ENCODE measurements around the gene CDH12. TPM values are rescaled to one million over a fixed set of nuclear protein-coding genes. Genes with fewer than 3 reads are reported as not detected.

Gene CDH12
- total RNA-seq, 2 experiments from 2014 or later, result not detected

- CTCF ChIA-PET, result no interaction called here
- Mint-ChIP-seq H3K36me3 (no peaks in the 10 kb centered on the region), H3K4me1 (no peaks in the 10 kb centered on the region), H3K27ac (no peak overlapping the region), H3K4me3 (no peak overlapping the region), H3K27me3 (no peaks in the 10 kb centered on the region), H3K9me3 (ENCODE audit: low read depth) (peaks cover 3% of the 10 kb centered on the region)
- ATAC-seq (no peak), DNase-seq (no peak)
These were observed 187.3 kb downstream of the CDH12 start for GRCh38 chr5:22665801-22666200.

DNA sequence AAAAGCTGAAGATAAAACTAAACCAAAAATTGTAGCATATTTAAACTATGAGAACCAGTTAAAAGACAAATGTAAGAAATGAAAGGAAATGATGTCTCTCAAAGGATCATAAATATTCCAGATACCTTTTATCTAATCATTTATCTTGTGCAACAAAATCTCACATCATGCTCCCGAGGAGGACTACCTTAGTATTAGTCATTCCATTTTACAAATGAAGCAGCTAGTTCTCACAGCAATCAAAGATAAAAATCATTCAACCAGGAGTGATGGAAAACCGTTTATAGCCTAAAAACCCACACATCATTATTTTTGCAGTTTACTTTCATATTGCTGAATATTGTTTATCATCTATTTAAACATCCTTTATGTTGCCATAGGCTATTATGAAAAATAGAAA lies 190.0 kb downstream of the CDH12 start:
- Mint-ChIP-seq H3K27ac (no peak overlapping the region), H3K9me3 (ENCODE audit: low read depth) (peaks cover 6% of the 10 kb centered on the region), H3K4me3 (no peak overlapping the region), H3K4me1 (no peaks in the 10 kb centered on the region), H3K36me3 (no peaks in the 10 kb centered on the region), H3K27me3 (no peaks in the 10 kb centered on the region)
- ATAC-seq (no peak), DNase-seq (no peak)
- CTCF ChIA-PET, result no interaction called here

- Mint-ChIP-seq H3K4me1 (no peaks in the 10 kb centered on the region), H3K27me3 (no peaks in the 10 kb centered on the region), H3K27ac (no peak overlapping the region), H3K4me3 (no peak overlapping the region), H3K9me3 (ENCODE audit: low read depth) (peaks cover 6% of the 10 kb centered on the region), H3K36me3 (no peaks in the 10 kb centered on the region)
- ATAC-seq, result no peak
- CTCF ChIA-PET, result no interaction called here
- DNase-seq, result no peak
These were observed 190.8 kb downstream of the CDH12 start for GRCh38 chr5:22662391-22662790.

DNA sequence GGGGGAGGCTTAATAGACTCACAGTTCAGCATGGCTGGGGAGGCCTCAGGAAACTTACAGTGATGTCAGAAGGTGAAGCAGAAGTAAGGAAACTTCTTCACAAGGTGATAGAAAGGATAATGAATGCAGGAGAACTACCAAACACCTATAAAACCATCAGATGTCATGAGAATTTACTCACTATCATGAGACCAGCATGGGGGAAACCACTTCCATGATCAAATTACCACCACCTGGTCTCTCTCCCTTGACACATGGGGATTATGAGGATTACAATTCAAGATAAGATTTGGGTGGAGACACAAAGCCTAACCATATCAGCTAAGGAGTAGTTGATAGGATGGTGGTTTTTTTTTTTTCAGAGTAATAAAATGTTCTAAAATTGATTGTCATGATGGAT lies 201.8 kb downstream of the CDH12 start:
- H3K9me3 Mint-ChIP-seq (ENCODE audit: low read depth), result peaks cover 9% of the 10 kb centered on the region
- ATAC-seq, result no peak

DNA sequence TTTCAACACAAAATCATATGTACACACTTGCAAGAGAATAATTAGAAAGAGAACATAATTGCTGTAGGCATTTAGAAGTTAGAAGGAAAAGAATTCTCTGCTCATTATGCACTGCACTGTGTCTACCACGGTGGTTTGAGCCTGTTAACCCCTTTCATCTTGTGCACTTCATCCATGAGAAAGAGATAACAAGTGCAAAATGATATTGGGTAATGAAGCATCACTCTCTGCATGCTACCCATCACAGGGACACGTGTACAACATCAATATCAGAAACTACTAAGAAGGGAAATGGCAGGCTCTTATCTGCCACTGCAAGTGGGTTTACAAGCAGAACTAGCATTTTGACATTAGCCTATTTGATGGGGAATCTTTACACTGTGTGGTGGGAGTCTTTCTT lies 202.6 kb downstream of the CDH12 start:
- Mint-ChIP-seq H3K27me3 (no peaks in the 10 kb centered on the region), H3K9me3 (ENCODE audit: low read depth) (peaks cover 9% of the 10 kb centered on the region), H3K36me3 (no peaks in the 10 kb centered on the region), H3K27ac (no peak overlapping the region), H3K4me1 (no peaks in the 10 kb centered on the region), H3K4me3 (no peak overlapping the region)
- CTCF ChIA-PET, result no interaction called here
- DNase-seq (no peak), ATAC-seq (no peak)

More for the DNA sequence above, 201.8 kb downstream of the CDH12 start:
- no peak overlapping the region for H3K4me3 Mint-ChIP-seq
- no peak overlapping the region for H3K27ac Mint-ChIP-seq
- DNase-seq, result no peak
- H3K36me3 Mint-ChIP-seq, result no peaks in the 10 kb centered on the region
- CTCF ChIA-PET, result no interaction called here
- H3K27me3 Mint-ChIP-seq, result no peaks in the 10 kb centered on the region
- H3K4me1 Mint-ChIP-seq, result no peaks in the 10 kb centered on the region

GRCh38 chr5:22649074-22649473 lies 204.1 kb downstream of the CDH12 start:
- DNase-seq (no peak), ATAC-seq (no peak)
- no peak overlapping the region for H3K27ac Mint-ChIP-seq
- no peaks in the 10 kb centered on the region for H3K27me3 Mint-ChIP-seq
- no peaks in the 10 kb centered on the region for H3K4me1 Mint-ChIP-seq
- H3K36me3 Mint-ChIP-seq, result no peaks in the 10 kb centered on the region
- H3K9me3 Mint-ChIP-seq (ENCODE audit: low read depth), result peaks cover 8% of the 10 kb centered on the region
- CTCF ChIA-PET, result no interaction called here
- no peak overlapping the region for H3K4me3 Mint-ChIP-seq

DNA sequence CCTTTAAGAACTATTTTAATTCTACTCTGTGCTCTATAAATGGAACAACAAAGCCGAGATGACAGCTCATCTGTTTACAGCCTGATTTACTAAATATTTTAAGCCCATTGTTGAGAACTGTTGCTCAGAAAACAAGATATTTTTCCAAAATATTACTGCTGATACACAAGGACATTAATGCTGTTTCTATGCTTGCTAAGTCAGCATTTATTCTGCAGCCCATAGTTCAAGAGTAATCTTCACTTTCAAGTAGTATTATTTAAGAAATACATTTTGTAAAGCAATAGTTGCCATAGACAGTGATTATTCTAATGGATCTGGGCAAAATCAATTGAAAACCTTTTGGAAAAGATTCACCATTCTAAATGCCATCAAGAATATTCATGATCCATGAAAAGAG lies 208.3 kb downstream of the CDH12 start:
- H3K4me1 Mint-ChIP-seq, result no peaks in the 10 kb centered on the region
- peaks cover 3% of the 10 kb centered on the region for H3K9me3 Mint-ChIP-seq (ENCODE audit: low read depth)
- H3K4me3 Mint-ChIP-seq, result no peak overlapping the region
- H3K27me3 Mint-ChIP-seq, result no peaks in the 10 kb centered on the region
- CTCF ChIA-PET, result no interaction called here
- DNase-seq (no peak), ATAC-seq (no peak)
- H3K27ac Mint-ChIP-seq, result no peak overlapping the region
- no peaks in the 10 kb centered on the region for H3K36me3 Mint-ChIP-seq

DNA sequence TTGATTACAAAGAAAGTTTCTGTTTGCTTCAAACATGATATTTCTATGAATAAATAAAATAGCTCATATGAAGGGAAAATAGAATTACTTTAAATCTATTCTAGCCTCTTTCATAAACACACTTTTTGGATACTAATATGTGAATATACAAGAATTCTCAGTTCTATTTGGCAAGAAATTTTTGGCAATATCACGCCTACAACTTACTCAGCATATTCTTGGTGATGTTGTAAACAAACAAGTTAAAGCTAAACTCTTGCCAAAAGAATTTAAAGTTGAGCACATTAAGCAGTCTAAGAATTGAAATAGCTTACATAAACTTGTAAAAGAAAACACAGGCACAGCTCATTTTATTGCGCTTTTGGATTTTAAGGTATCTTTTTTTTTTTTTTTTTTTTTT lies 209.8 kb downstream of the CDH12 start:
- ATAC-seq (no peak), DNase-seq (no peak)
- no peak overlapping the region for H3K4me3 Mint-ChIP-seq
- H3K27me3 Mint-ChIP-seq, result no peaks in the 10 kb centered on the region
- CTCF ChIA-PET, result no interaction called here
- H3K36me3 Mint-ChIP-seq, result no peaks in the 10 kb centered on the region
- H3K4me1 Mint-ChIP-seq, result no peaks in the 10 kb centered on the region
- no peak overlapping the region for H3K27ac Mint-ChIP-seq
- peaks cover 5% of the 10 kb centered on the region for H3K9me3 Mint-ChIP-seq (ENCODE audit: low read depth)

DNA sequence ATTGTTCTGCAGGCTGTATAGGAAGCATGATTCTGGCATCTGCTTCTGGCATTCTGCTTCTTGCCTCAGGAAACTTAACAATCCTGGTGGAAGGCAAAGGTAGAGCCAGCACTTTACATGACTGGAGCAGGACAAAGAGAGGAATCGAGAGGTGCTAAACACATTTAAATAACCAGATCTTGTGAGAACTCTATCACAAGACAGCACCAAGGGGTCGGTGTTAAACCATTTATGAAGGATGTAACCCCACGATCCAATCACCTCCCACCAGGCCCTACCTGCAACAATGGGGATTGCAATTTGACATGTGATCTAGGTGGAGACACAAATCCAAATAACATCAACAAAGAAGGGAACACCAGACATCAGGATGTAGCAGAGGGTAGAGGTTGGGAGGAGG lies 221.5 kb downstream of the CDH12 start:
- Mint-ChIP-seq H3K9me3 (ENCODE audit: low read depth) (peaks cover 8% of the 10 kb centered on the region), H3K27me3 (no peaks in the 10 kb centered on the region), H3K4me1 (no peaks in the 10 kb centered on the region), H3K4me3 (no peak overlapping the region), H3K27ac (no peak overlapping the region), H3K36me3 (no peaks in the 10 kb centered on the region)
- CTCF ChIA-PET, result no interaction called here
- DNase-seq, result no peak
- ATAC-seq, result no peak

DNA sequence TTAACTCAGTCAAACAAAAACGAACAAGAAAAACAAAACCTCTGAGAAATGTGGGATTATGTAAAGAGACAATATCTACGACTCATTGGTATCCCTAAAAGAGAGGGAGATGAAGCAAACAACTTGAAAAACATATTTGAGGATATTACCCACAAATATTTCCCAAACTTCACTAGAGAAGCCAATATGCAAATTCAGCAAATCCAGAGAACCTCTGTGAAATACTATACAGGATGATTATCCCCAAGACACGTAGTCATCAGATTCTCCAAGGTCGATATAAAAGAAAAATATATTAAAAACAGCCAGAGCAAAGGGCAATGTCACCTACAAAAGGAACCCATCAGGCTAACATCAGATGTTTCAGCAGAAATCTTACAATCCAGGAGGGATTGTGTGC lies 226.1 kb downstream of the CDH12 start:
- CTCF ChIA-PET, result no interaction called here
- no peaks in the 10 kb centered on the region for H3K27me3 Mint-ChIP-seq
- no peak overlapping the region for H3K27ac Mint-ChIP-seq
- no peak overlapping the region for H3K4me3 Mint-ChIP-seq
- H3K4me1 Mint-ChIP-seq, result no peaks in the 10 kb centered on the region
- ATAC-seq (no peak), DNase-seq (no peak)
- peaks cover 9% of the 10 kb centered on the region for H3K9me3 Mint-ChIP-seq (ENCODE audit: low read depth)
- H3K36me3 Mint-ChIP-seq, result no peaks in the 10 kb centered on the region

GRCh38 chr5:22625451-22625850 lies 227.7 kb downstream of the CDH12 start:
- ATAC-seq (no peak), DNase-seq (no peak)
- no peaks in the 10 kb centered on the region for H3K27me3 Mint-ChIP-seq
- no peak overlapping the region for H3K4me3 Mint-ChIP-seq
- no peaks in the 10 kb centered on the region for H3K36me3 Mint-ChIP-seq
- no peak overlapping the region for H3K27ac Mint-ChIP-seq
- CTCF ChIA-PET, result no interaction called here
- H3K4me1 Mint-ChIP-seq, result no peaks in the 10 kb centered on the region
- peaks cover 9% of the 10 kb centered on the region for H3K9me3 Mint-ChIP-seq (ENCODE audit: low read depth)

GRCh38 chr5:22621084-22621483 lies 232.1 kb downstream of the CDH12 start:
- CTCF ChIA-PET, result no interaction called here
- DNase-seq (no peak), ATAC-seq (no peak)
- Mint-ChIP-seq H3K4me3 (no peak overlapping the region), H3K27ac (no peak overlapping the region), H3K9me3 (ENCODE audit: low read depth) (peaks cover 5% of the 10 kb centered on the region), H3K4me1 (no peaks in the 10 kb centered on the region), H3K27me3 (no peaks in the 10 kb centered on the region), H3K36me3 (no peaks in the 10 kb centered on the region)

DNA sequence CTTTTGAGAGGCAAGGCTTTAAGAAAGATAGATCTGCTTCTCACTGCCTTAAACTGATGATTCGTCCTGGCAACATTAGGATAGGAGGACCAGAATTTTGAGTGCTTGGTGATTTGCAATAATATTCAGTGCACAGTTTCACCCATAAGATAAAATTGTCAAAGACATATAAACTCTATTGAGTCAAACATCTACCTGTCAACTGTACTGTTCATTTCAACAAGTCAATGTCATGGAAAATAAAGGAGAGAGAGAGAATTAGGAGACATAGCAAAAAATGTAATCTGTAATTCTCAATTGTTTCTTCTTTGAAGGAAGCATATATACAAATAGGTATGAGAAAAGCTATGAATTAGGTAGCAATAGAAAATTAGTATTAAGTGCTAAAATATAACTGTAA lies 237.2 kb downstream of the CDH12 start:
- DNase-seq (no peak), ATAC-seq (no peak)
- H3K27ac Mint-ChIP-seq, result no peak overlapping the region
- no peak overlapping the region for H3K4me3 Mint-ChIP-seq
- no peaks in the 10 kb centered on the region for H3K27me3 Mint-ChIP-seq
- CTCF ChIA-PET, result no interaction called here
- H3K36me3 Mint-ChIP-seq, result no peaks in the 10 kb centered on the region
- no peaks in the 10 kb centered on the region for H3K4me1 Mint-ChIP-seq
- H3K9me3 Mint-ChIP-seq (ENCODE audit: low read depth), result peaks cover 2% of the 10 kb centered on the region

- Mint-ChIP-seq H3K9me3 (ENCODE audit: low read depth) (peaks cover 2% of the 10 kb centered on the region), H3K4me1 (no peaks in the 10 kb centered on the region), H3K27me3 (no peaks in the 10 kb centered on the region), H3K27ac (no peak overlapping the region), H3K36me3 (no peaks in the 10 kb centered on the region), H3K4me3 (no peak overlapping the region)
- DNase-seq (no peak), ATAC-seq (no peak)
- CTCF ChIA-PET, result no interaction called here
These were observed 238.6 kb downstream of the CDH12 start for GRCh38 chr5:22614486-22615094.

- DNase-seq (no peak), ATAC-seq (no peak)
- H3K27ac Mint-ChIP-seq, result no peak overlapping the region
- H3K27me3 Mint-ChIP-seq, result no peaks in the 10 kb centered on the region
- no peaks in the 10 kb centered on the region for H3K36me3 Mint-ChIP-seq
- no peak overlapping the region for H3K4me3 Mint-ChIP-seq
- H3K9me3 Mint-ChIP-seq (ENCODE audit: low read depth), result peaks cover 2% of the 10 kb centered on the region
- H3K4me1 Mint-ChIP-seq, result no peaks in the 10 kb centered on the region
- CTCF ChIA-PET, result no interaction called here
These were observed 240.2 kb downstream of the CDH12 start for GRCh38 chr5:22612928-22613327.
